Activated T-cell treated with anti-CD3 and anti-CD28 coated beads, Interleukin-2, amount 50 U/mL, for 72 hours (primary cell): ENCODE measurements around the gene GPR82. TPM values are rescaled to one million over a fixed set of nuclear protein-coding genes. Genes with fewer than 3 reads are reported as not detected.
A peak's percentile ranks its signal among the peaks of the same experiment; 100 is the strongest.
"Not testable (repeated sequence)": the region's sequence is repeated elsewhere in the genome, so short reads cannot be mapped to it uniquely, and the experiment has no call there.

Source experiments
- ATAC-seq, 2 donors: fragments of 150-1000 bp; cut with Tn5 transposase; replicated peaks in 1 of 2; 2 replicates each; pipeline ENCODE4 v1.10.0; 2021; ENCODE audit warnings: moderate library complexity in 2 of 2, mild to moderate bottlenecking in 1 of 2
- DNase-seq, 2 donors: peaks; one replicate each; pipeline ENCODE4 v3.0.0; 2021 to 2022; ENCODE audit warnings: mixed read lengths in 1 of 2
- H3K27ac Mint-ChIP-seq: one replicate; pipeline ENCODE4 v1.8.0; 2022; ENCODE audit warnings: mild to moderate bottlenecking, moderate library complexity, mixed read lengths
- H3K27me3 Mint-ChIP-seq: one replicate; pipeline ENCODE4 v1.8.0; 2022; ENCODE audit warnings: low read depth, mixed read lengths
- H3K36me3 Mint-ChIP-seq, 2 donors: one replicate each; pipeline ENCODE4 v1.8.0; 2022; ENCODE audit warnings: mixed read lengths in 2 of 2, mild to moderate bottlenecking in 1 of 2; ENCODE audit not compliant: insufficient read depth in 2 of 2
- H3K4me1 Mint-ChIP-seq: one replicate; pipeline ENCODE4 v1.8.0; 2022; ENCODE audit warnings: low read depth, mixed read lengths
- H3K4me3 Mint-ChIP-seq, 2 donors: one replicate each; pipeline ENCODE4 v1.8.0; 2022; ENCODE audit warnings: mild to moderate bottlenecking in 2 of 2, mixed read lengths in 2 of 2, moderate library complexity in 2 of 2
- H3K9me3 Mint-ChIP-seq, 2 donors: one replicate each; pipeline ENCODE4 v1.8.0; 2022; ENCODE audit warnings: mixed read lengths in 2 of 2
- total RNA-seq, 2 donors: library from RNA; stranded (reverse); gene quantifications; one replicate each; pipeline ENCODE4 v1.2.3, GENCODE V29; 2022

The GPR82 gene
- under 1 TPM in 1 of 2 donors, not detected in 1; 0.19 TPM for total RNA-seq

DNA sequence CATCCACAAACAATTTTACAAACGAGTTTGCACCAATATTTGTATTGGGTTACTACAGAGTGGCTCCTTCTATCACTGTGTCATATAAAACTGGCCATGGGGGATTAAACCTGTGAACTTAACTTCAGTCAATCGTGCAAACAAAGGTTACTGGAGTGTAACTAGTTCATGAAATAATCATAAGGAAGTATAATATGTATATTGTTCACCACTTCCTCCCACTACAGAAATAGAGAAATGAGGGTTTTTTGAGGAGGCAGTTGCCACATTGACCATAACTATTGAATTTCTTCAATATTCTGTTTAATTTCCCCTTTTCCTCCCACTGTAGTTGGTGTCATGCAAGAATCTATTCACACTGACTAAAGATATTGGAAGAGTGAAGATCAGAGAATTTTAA is at the start of gene GPR82:
Gene GPR82 (plus strand): TSS at position 356 of the 400 bp plus-strand sequence. CDS start 2,846 bp downstream, outside the sequence.
- no peak within 1 kb of the TSS for H3K27ac Mint-ChIP-seq
- peaks cover 23% of the 10 kb centered on the region for H3K27me3 Mint-ChIP-seq
- H3K4me3 Mint-ChIP-seq, result peak within 1 kb of the TSS in 1 of 2 donors; percentile 66
- H3K36me3 Mint-ChIP-seq, result peaks cover 6 to 11% of the 10 kb centered on the region in 2 donors
- H3K4me1 Mint-ChIP-seq, result peaks cover 41% of the 10 kb centered on the region
- ATAC-seq (no peak), DNase-seq (no peak)
- H3K9me3 Mint-ChIP-seq, result peaks cover 1 to 3% of the 10 kb centered on the region in 2 donors

GRCh38 chrX:41676361-41676760 is 47.6 kb upstream of the GPR82 start:
- not testable (repeated sequence) for DNase-seq, ATAC-seq, H3K27ac Mint-ChIP-seq, H3K36me3 Mint-ChIP-seq, H3K9me3 Mint-ChIP-seq, H3K4me3 Mint-ChIP-seq
- Mint-ChIP-seq H3K4me1 (peaks cover 13% of the 10 kb centered on the region), H3K27me3 (peaks cover 15% of the 10 kb centered on the region)

DNA sequence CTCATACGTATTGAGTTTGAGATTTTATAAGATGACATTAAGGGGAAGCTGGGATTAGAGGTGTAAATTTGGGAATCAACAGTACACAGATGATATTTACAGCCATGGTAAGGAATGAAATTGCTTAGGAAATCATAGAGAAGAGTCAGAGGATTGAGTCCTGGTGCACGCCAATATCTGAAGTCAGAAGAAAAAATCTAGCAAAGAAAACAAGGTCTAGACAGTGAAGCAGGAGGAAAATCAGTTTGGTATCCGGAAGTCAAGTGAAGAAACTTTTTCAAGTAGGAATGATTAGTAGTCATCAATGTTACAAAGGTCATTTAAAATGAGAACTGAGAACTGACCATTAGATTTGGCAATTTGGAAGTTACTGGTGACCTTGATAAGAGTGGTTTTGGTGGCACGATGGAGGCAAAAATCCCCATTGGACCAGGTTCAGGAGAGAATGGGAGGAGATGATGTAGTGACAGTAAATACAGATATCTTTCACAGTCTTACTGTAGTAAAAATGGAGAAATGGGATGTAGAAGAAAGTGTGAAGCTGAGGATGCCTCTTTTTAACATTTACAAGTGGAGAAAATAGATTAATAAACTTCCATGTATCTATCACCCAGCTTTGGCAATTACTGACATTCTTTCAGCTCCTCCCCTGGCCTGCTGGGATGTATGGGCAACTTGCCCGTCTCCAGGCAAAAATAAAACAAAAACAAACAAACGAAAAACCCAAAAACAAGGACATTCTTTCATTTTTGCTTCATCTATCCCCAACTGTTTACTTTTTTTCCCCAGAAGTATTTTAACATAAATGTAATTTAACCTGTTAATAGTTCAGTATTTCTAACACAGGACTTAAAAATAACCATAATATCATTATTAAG is 46.6 kb upstream of the GPR82 start:
- Mint-ChIP-seq H3K4me3 (no peak overlapping the region), H3K4me1 (peaks cover 5% of the 10 kb centered on the region), H3K9me3 (no peaks in the 10 kb centered on the region), H3K36me3 (peaks cover 2 to 4% of the 10 kb centered on the region in 2 donors), H3K27me3 (peaks cover 8% of the 10 kb centered on the region), H3K27ac (no peak overlapping the region)
- DNase-seq (no peak), ATAC-seq (no peak)

DNA sequence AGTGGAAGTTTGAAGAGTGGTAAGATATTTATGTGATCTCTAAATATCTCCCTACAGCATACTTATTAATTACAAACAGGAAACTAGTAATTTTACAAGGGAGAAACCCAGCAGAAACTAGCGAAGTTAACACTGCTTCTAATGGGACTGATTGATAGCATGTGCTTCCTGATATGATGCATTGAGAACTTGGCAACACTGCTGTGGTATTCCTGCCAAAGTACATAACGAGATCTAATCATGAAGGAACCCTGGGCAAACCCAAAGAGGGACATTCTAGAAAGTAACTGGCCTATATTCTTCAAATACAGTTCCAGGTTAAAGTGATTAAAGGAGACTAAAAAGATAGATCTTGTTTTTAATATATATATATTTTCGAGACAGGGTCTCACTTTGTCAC is 39.8 kb upstream of the GPR82 start:
- no peak for ATAC-seq

DNA sequence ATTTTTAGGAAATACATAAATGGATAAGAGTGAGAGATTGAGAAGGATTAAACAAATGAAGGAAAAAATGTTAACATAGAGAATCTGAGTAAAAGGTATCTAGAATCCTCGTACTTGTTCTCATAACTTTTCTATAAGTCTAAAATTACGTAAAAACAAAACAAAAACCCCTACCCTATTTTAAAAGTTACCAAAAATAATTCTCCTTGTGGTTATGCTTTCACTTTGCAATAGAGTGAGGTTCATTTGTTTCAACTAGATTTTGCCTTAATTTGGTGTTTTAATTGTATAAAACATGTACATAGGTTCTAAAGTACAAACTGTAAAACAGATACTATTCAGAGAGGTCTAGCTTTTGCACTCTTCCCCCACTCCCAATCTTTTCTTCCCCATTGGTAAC is 39.0 kb upstream of the GPR82 start:
- Mint-ChIP-seq H3K36me3 (peaks cover 0 to 5% of the 10 kb centered on the region in 2 donors), H3K4me1 (peaks cover 17% of the 10 kb centered on the region), H3K27ac (no peak overlapping the region), H3K27me3 (peaks cover 11% of the 10 kb centered on the region), H3K9me3 (no peaks in the 10 kb centered on the region), H3K4me3 (no peak overlapping the region)
- DNase-seq (no peak), ATAC-seq (no peak)

More for the DNA sequence above, 39.8 kb upstream of the GPR82 start:
- H3K36me3 Mint-ChIP-seq, result peaks cover 0 to 5% of the 10 kb centered on the region in 2 donors
- no peaks in the 10 kb centered on the region for H3K9me3 Mint-ChIP-seq
- no peak for DNase-seq
- peaks cover 11% of the 10 kb centered on the region for H3K27me3 Mint-ChIP-seq
- peaks cover 17% of the 10 kb centered on the region for H3K4me1 Mint-ChIP-seq
- no peak overlapping the region for H3K27ac Mint-ChIP-seq
- H3K4me3 Mint-ChIP-seq, result no peak overlapping the region

DNA sequence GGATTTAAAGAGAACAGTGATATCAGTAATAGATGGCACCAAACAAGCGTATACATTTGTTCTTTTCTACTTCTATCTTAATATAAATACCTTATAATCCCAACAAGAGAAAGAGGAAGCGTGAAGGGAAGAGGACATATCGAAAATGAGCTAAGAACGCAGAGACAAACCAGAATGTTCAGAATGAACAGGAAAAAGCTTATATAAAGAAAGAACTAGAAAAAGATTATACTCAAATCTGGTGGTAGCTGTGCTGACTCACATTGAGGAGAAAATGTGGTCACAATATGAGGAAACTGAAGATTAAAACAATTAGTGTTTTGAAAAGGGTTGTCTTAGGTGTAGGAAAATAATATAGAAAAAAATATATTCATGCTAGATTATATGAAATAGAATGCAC is 37.2 kb upstream of the GPR82 start:
- H3K9me3 Mint-ChIP-seq, result no peaks in the 10 kb centered on the region
- H3K27me3 Mint-ChIP-seq, result peaks cover 11% of the 10 kb centered on the region
- ATAC-seq (peak; percentile 43 to 49), DNase-seq (no peak)
- H3K4me1 Mint-ChIP-seq, result peaks cover 17% of the 10 kb centered on the region
- peaks cover 0 to 3% of the 10 kb centered on the region in 2 donors for H3K36me3 Mint-ChIP-seq
- peak overlapping the region in 1 of 2 donors; percentile 36 for H3K4me3 Mint-ChIP-seq
- no peak overlapping the region for H3K27ac Mint-ChIP-seq

DNA sequence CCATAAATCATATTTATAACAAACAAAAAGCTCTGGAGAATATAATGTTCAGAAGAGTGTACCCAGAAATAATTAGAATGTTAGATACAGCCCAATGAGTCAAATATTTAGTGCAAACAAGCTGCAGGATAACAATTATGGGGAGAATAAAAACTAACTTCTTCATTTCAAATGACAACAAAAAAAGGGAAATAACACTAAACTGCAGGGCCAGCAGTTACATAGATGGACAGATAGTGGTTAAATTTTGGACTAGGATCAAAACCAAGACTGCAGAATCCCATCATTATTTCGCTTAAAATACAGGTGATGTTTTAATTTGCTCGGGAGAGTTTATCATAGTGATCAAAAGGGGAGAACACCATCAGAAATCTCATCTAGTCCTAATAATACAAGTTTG is 35.8 kb upstream of the GPR82 start:
- Mint-ChIP-seq H3K9me3 (no peaks in the 10 kb centered on the region), H3K4me1 (peaks cover 26% of the 10 kb centered on the region), H3K27me3 (peaks cover 13% of the 10 kb centered on the region), H3K4me3 (peak overlapping the region; percentile 10 to 41), H3K27ac (no peak overlapping the region), H3K36me3 (peaks cover 0 to 3% of the 10 kb centered on the region in 2 donors)
- no peak for DNase-seq
- no peak for ATAC-seq

DNA sequence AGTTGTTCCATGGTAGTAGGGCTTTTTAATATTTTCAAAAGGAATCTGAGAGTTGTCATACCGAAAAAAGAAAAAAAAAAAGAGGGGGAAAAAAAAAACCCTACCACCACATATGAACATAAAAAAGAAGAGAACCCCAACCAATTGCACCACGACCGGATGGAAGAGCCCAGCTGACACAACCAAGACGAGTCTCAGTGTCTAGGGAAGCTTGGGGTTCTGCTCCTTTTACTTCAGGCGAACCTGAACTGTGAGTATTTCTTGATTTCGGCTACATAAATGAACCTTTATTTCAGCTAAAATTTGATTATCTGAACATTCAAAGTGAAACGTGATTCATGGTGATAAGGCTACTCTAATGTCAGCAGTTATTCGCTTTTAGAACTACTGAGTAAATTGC is 35.1 kb upstream of the GPR82 start, which contains the start of gene GPR34:
Gene GPR34 (plus strand): TSS at position 139 of the 400 bp plus-strand sequence. CDS start 6,661 bp downstream, outside the sequence.
- peak in 1 of 2 donors; percentile 12 for DNase-seq
- ATAC-seq, result peak; percentile 63 to 65

DNA sequence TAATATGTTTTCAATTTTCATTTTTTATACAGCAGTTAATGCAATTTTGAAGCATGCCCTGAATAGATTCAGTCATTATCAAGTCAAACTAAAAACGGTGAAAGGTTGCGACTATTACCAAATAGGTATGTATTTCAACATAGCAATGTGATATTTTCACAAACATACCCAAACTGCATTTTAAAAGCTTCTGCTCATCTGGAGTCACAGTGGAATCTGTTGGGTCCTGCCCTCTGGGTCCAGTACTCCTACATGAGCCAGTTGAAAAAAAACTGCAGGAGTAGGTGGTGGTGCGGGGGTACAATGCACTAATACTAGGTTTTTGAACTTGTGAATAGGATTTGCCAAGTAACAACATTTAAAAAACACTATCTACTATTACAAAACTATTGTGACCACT is 34.3 kb upstream of the GPR82 start:
- peaks cover 38% of the 10 kb centered on the region for H3K4me1 Mint-ChIP-seq
- peaks cover 21% of the 10 kb centered on the region for H3K27me3 Mint-ChIP-seq
- H3K9me3 Mint-ChIP-seq, result no peaks in the 10 kb centered on the region
- peaks cover 0 to 3% of the 10 kb centered on the region in 2 donors for H3K36me3 Mint-ChIP-seq
- ATAC-seq, result no peak
- H3K27ac Mint-ChIP-seq, result no peak overlapping the region
- no peak overlapping the region for H3K4me3 Mint-ChIP-seq
- DNase-seq, result no peak

More for the DNA sequence above, 35.1 kb upstream of the GPR82 start, which contains the start of gene GPR34:
- Mint-ChIP-seq H3K27me3 (peaks cover 20% of the 10 kb centered on the region), H3K27ac (peak within 1 kb of the TSS; percentile 37), H3K4me1 (peaks cover 33% of the 10 kb centered on the region), H3K9me3 (no peaks in the 10 kb centered on the region), H3K36me3 (peaks cover 0 to 3% of the 10 kb centered on the region in 2 donors), H3K4me3 (peak within 1 kb of the TSS; percentile 10 to 79)

DNA sequence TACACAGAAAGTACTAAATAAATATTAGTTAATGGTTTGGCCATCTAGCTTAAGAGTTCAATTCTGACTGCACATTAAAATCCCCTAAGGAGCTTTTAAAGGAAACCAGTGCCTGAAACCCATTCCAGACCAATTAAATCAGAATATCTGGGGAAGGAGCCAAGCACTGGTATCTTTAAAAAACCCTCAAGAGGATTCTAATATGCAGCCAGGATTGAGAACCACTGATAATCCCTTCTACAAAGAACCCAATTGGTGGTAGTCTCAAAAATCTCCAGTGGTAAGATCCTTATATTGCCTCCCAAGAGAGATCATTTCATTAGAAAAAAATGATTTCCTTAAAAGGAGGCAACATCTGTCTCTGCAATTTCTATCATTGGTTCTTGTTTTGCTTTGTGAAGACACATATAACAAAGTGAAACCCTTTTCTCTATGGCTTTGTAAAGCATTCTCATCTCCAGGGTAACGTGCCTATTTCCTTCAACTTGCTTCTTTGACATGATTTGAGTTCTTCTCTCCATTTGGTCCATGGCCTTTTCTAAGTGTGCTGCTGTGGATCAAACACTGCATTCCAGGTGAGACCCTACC is 31.7 kb upstream of the GPR82 start:
- no peak for ATAC-seq
- H3K36me3 Mint-ChIP-seq, result no peaks in the 10 kb centered on the region
- DNase-seq, result no peak
- peaks cover 44% of the 10 kb centered on the region for H3K4me1 Mint-ChIP-seq
- H3K9me3 Mint-ChIP-seq, result no peaks in the 10 kb centered on the region
- H3K4me3 Mint-ChIP-seq, result no peak overlapping the region
- H3K27ac Mint-ChIP-seq, result no peak overlapping the region
- peaks cover 18% of the 10 kb centered on the region for H3K27me3 Mint-ChIP-seq

- Mint-ChIP-seq H3K36me3 (no peaks in the 10 kb centered on the region), H3K4me1 (peaks cover 40% of the 10 kb centered on the region), H3K4me3 (peak overlapping the region in 1 of 2 donors; percentile 58), H3K9me3 (no peaks in the 10 kb centered on the region), H3K27me3 (peaks cover 14% of the 10 kb centered on the region), H3K27ac (peak overlapping the region; percentile 57)
- DNase-seq (no peak), ATAC-seq (no peak)
These were observed 31.0 kb upstream of the GPR82 start for GRCh38 chrX:41693024-41693423.

DNA sequence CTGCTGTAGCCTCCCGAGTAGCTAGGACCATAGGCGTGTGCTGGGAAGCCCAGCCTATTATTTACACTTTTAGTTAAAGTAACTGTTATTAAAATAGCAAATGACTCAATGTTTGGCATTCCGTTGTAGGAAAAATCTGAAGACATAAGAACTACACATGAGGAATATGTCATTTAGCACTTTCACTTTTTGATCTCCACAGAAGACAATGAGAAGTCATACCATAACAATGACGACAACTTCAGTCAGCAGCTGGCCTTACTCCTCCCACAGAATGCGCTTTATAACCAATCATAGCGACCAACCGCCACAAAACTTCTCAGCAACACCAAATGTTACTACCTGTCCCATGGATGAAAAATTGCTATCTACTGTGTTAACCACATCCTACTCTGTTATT is 28.6 kb upstream of the GPR82 start:
- peak overlapping the region; percentile 33 for H3K27ac Mint-ChIP-seq
- ATAC-seq, result peak; percentile 62 to 82
- peak overlapping the region in 1 of 2 donors; percentile 31 for H3K4me3 Mint-ChIP-seq
- H3K27me3 Mint-ChIP-seq, result peaks cover 10% of the 10 kb centered on the region
- H3K4me1 Mint-ChIP-seq, result peaks cover 30% of the 10 kb centered on the region
- no peaks in the 10 kb centered on the region for H3K9me3 Mint-ChIP-seq
- peak; percentile 19 to 21 for DNase-seq
- no peaks in the 10 kb centered on the region for H3K36me3 Mint-ChIP-seq

DNA sequence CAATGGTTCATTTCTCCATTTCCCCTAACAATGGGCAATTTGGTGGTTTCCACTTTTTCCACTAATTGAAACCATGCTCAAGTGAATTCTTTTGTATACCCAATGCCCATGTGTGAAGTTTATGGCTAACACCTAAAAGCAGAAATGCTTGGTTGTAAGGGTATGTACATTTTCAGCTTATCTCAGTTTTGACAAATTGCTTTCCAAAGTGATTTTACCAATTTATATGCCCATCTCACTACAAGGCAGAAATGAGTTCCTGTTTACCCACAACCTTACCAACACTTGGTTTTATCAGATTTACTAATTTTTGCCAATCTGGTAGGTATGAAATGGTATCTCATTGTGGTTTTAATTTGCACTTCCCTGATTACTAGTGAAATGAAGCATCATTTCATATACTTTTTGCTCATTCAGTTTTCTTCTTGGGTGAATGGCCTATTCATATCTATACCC is 20.4 kb upstream of the GPR82 start:
- peak; percentile 85 to 86 for ATAC-seq
- Mint-ChIP-seq H3K27me3 (peaks cover 5% of the 10 kb centered on the region), H3K9me3 (no peaks in the 10 kb centered on the region), H3K4me3 (peak overlapping the region in 1 of 2 donors; percentile 36), H3K4me1 (peaks cover 30% of the 10 kb centered on the region), H3K36me3 (peaks cover 0 to 2% of the 10 kb centered on the region in 2 donors), H3K27ac (peak overlapping the region; percentile 42)
- DNase-seq, result no peak
